BJ (cell line): ENCODE results near the gene TSHZ2. TPM values are rescaled to one million over a fixed set of nuclear protein-coding genes. Genes with fewer than 3 reads are reported as not detected.

Source experiments
- CTCF ChIA-PET: fragments of 350-600 bp; formaldehyde crosslinking; extraction: SDS; loops from one replicate; lab custom pipeline; 2021; ENCODE audit warnings: antibody characterized with exemption, inconsistent platforms; lab: Yijun Ruan, JAX
- POLR2A ChIA-PET: fragments of 300-600 bp; sonication (Branson Sonifier 250); formaldehyde crosslinking; extraction: SDS; loops from one replicate; lab custom pipeline; 2021; ENCODE audit warnings: antibody characterized with exemption; lab: Charles Lee
- DNase-seq: peaks from one replicate; pipeline ENCODE4 v3.0.0-alpha.2; 2011; ENCODE audit warnings: low read depth
- H3K27me3 ChIP-seq: 2 replicates; pipeline ENCODE4 v1.6.0; 2011; ENCODE audit warnings: low read length; ENCODE audit not compliant: control insufficient read depth, insufficient read depth
- H3K36me3 ChIP-seq: 2 replicates; pipeline ENCODE4 v1.5.1; 2011; ENCODE audit warnings: low read length; ENCODE audit not compliant: control insufficient read depth, insufficient read depth
- H3K4me3 ChIP-seq: 2 replicates; pipeline ENCODE4 v1.5.1; 2011; ENCODE audit warnings: low read depth, mild to moderate bottlenecking, control low read depth, low read length
- polyA plus RNA-seq: library from polyadenylated mRNA; depleted of rRNA; stranded (reverse); fragments of >200 nt; gene quantifications from 2 replicates; pipeline ENCODE4 v1.2.3, GENCODE V29; 2011
- TF ChIP-seq, protein P1 (sequence below): IDR thresholded peaks from 2 replicates; pipeline ENCODE4 v1.5.1; 2011; ENCODE audit warnings: low read depth, mild to moderate bottlenecking, control low read depth, inconsistent platforms, low read length, moderate library complexity; ENCODE audit not compliant: insufficient read depth

Gene TSHZ2
- polyA plus RNA-seq, 1 experiment, result not detected

DNA sequence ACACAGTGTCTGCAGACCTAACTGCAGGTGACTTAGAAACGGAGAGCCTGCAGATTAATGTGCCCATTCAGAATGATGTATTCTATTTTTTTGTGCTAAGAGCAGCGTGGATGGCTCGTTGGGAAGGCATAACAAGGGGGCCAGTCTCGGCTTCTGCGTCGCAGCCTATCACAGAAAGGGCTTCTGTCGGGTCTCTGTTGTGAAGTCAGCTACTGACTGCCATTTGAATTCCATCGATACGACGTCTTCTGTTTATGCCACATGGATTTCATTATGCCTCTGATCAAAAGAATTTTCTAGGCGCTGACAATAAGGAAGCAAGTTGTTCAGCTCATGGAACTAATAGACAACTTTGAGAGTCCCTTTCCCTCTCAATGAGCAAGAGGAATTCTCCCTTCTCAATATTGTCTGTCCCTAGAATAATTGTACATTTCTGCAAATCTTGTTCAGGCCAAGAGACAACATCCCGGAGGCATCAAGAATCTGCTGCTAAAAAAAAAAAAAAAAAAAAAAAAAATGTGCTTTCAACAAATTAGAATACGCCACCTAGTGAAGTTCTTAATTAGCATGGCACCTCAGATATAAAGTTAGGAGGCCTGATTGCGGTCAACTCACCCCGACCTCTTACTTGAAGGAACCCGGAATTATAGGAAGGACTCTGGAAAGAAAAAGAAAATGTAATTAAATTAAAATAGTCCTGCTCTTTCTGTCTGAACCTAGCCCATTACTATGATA, 223.9 kb downstream of the TSHZ2 start:
- DNase-seq, result no peak
- no peaks in the 10 kb centered on the region for H3K36me3 ChIP-seq
- POLR2A ChIA-PET, result no interaction called here
- TF ChIP-seq, protein P1, sequence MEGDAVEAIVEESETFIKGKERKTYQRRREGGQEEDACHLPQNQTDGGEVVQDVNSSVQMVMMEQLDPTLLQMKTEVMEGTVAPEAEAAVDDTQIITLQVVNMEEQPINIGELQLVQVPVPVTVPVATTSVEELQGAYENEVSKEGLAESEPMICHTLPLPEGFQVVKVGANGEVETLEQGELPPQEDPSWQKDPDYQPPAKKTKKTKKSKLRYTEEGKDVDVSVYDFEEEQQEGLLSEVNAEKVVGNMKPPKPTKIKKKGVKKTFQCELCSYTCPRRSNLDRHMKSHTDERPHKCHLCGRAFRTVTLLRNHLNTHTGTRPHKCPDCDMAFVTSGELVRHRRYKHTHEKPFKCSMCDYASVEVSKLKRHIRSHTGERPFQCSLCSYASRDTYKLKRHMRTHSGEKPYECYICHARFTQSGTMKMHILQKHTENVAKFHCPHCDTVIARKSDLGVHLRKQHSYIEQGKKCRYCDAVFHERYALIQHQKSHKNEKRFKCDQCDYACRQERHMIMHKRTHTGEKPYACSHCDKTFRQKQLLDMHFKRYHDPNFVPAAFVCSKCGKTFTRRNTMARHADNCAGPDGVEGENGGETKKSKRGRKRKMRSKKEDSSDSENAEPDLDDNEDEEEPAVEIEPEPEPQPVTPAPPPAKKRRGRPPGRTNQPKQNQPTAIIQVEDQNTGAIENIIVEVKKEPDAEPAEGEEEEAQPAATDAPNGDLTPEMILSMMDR, result no peak
- no peak overlapping the region for H3K4me3 ChIP-seq
- CTCF ChIA-PET, result interaction anchor here (0.7 kb wide), 1 partner anchor 743 kb away, joined by 3 read pairs; no protein-coding TSS in a partner anchor
- no peaks in the 10 kb centered on the region for H3K27me3 ChIP-seq

- ChIA-PET POLR2A (no interaction called here), CTCF (no interaction called here)
- no peaks in the 10 kb centered on the region for H3K27me3 ChIP-seq
- H3K4me3 ChIP-seq, result no peak overlapping the region
- no peak for DNase-seq
- H3K36me3 ChIP-seq, result no peaks in the 10 kb centered on the region
- TF ChIP-seq, protein P1, result no peak
Measured at GRCh38 chr20:53201588-53201987, 229.4 kb downstream of the TSHZ2 start.

GRCh38 chr20:53202777-53203176, 230.6 kb downstream of the TSHZ2 start:
- TF ChIP-seq, protein P1, result no peak
- ChIA-PET CTCF (no interaction called here), POLR2A (no interaction called here)
- Histone ChIP-seq H3K36me3 (no peaks in the 10 kb centered on the region), H3K4me3 (no peak overlapping the region), H3K27me3 (no peaks in the 10 kb centered on the region)
- no peak for DNase-seq

- Histone ChIP-seq H3K36me3 (no peaks in the 10 kb centered on the region), H3K4me3 (no peak overlapping the region), H3K27me3 (no peaks in the 10 kb centered on the region)
- no peak for DNase-seq
- TF ChIP-seq, protein P1, result no peak
- POLR2A ChIA-PET, result no interaction called here
- CTCF ChIA-PET, result interaction anchor here (0.6 to 1.4 kb wide), 2 partner anchors 12 to 89 kb away, joined by 3 to 4 read pairs; no protein-coding TSS in a partner anchor
Measured at GRCh38 chr20:53205046-53205445, 232.9 kb downstream of the TSHZ2 start.

DNA sequence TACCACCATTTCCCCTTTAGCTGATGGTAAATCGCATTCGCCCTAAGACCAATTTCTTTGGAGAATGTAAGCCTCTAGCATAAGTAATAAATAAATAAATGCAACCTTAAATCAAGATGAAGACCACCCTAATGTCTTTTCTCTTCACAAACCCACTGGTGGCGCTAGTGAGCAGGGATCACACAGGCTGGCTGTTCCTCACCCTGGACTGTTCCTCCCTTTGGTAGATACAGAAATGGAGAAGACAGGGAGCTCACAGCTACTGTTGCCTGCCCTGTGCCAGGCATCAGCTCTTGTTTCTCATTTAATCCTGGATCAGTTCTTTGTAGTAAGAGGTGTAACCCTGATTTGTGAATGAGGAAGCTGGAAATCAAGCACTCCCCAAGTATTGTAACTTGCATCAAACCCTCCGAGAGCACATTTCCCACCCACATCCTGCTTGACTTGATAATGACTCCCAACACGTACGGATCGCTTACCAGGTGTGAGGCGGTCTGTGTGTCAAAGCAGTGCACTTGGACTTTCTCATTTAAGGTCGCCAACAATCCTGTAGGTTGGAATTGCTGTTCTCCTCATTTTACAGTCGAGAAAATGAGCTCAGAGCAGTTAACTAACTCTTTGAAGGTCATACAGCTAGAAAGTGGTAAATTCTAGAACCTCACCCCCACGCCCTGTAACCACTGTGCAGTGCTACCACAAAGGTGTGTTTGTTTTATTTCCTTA, 236.1 kb downstream of the TSHZ2 start:
- POLR2A ChIA-PET, result interaction anchor here (0.5 kb wide), 1 partner anchor 21 kb away, joined by 6 read pairs; no protein-coding TSS in a partner anchor
- Histone ChIP-seq H3K4me3 (no peak overlapping the region), H3K27me3 (no peaks in the 10 kb centered on the region), H3K36me3 (no peaks in the 10 kb centered on the region)
- TF ChIP-seq, protein P1, result no peak
- DNase-seq, result no peak
- CTCF ChIA-PET, result interaction anchor here (0.6 to 0.8 kb wide), 3 partner anchors 8 to 896 kb away, joined by 3 read pairs; no protein-coding TSS in a partner anchor
